ENCODE results near the gene WSCD2. TPM values are rescaled to one million over a fixed set of nuclear protein-coding genes. Genes with fewer than 3 reads are reported as not detected.

The WSCD2 gene
- total RNA-seq, 6 experiments from 2014 or later: not detected

- no peak for DNase-seq
- TF ChIP-seq, protein P1, sequence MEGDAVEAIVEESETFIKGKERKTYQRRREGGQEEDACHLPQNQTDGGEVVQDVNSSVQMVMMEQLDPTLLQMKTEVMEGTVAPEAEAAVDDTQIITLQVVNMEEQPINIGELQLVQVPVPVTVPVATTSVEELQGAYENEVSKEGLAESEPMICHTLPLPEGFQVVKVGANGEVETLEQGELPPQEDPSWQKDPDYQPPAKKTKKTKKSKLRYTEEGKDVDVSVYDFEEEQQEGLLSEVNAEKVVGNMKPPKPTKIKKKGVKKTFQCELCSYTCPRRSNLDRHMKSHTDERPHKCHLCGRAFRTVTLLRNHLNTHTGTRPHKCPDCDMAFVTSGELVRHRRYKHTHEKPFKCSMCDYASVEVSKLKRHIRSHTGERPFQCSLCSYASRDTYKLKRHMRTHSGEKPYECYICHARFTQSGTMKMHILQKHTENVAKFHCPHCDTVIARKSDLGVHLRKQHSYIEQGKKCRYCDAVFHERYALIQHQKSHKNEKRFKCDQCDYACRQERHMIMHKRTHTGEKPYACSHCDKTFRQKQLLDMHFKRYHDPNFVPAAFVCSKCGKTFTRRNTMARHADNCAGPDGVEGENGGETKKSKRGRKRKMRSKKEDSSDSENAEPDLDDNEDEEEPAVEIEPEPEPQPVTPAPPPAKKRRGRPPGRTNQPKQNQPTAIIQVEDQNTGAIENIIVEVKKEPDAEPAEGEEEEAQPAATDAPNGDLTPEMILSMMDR (IDR thresholded peaks at IDR 0.05): no peak
- Mint-ChIP-seq H3K4me1 (ENCODE audit: low read depth) (no peaks in the 10 kb centered on the region), H3K9me3 (peaks cover 37% of the 10 kb centered on the region), H3K27me3 (ENCODE audit: insufficient read depth) (no peaks in the 10 kb centered on the region; the same call in none of the 2 replicates), H3K4me3 (no peak overlapping the region), H3K27ac (no peak overlapping the region), H3K36me3 (ENCODE audit: low read depth) (no peaks in the 10 kb centered on the region)
These were observed 669 bp upstream of the WSCD2 start for GRCh38 chr12:108128221-108129016.

- H3K27ac Mint-ChIP-seq: no peak overlapping the region
- no peaks in the 10 kb centered on the region for H3K4me1 Mint-ChIP-seq (ENCODE audit: low read depth)
- DNase-seq: no peak
- no peaks in the 10 kb centered on the region; the same call in none of the 2 replicates for H3K27me3 Mint-ChIP-seq (ENCODE audit: insufficient read depth)
- no peak overlapping the region for H3K4me3 Mint-ChIP-seq
- H3K36me3 Mint-ChIP-seq (ENCODE audit: low read depth): no peaks in the 10 kb centered on the region
- H3K9me3 Mint-ChIP-seq: peaks cover 44% of the 10 kb centered on the region
- TF ChIP-seq, protein P1 (IDR thresholded peaks at IDR 0.05): no peak
These were observed 1.9 kb downstream of the WSCD2 start for GRCh38 chr12:108131035-108131434.

GRCh38 chr12:108131657-108132126 lies 2.6 kb downstream of the WSCD2 start:
- TF ChIP-seq, protein P1 (IDR thresholded peaks at IDR 0.05): no peak
- no peaks in the 10 kb centered on the region for H3K4me1 Mint-ChIP-seq (ENCODE audit: low read depth)
- H3K4me3 Mint-ChIP-seq: no peak overlapping the region
- H3K27ac Mint-ChIP-seq: no peak overlapping the region
- H3K36me3 Mint-ChIP-seq (ENCODE audit: low read depth): no peaks in the 10 kb centered on the region
- peaks cover 45% of the 10 kb centered on the region for H3K9me3 Mint-ChIP-seq
- DNase-seq: no peak
- H3K27me3 Mint-ChIP-seq (ENCODE audit: insufficient read depth): no peaks in the 10 kb centered on the region; the same call in none of the 2 replicates

GRCh38 chr12:108133482-108133881 lies 4.4 kb downstream of the WSCD2 start:
- Mint-ChIP-seq H3K4me1 (ENCODE audit: low read depth) (no peaks in the 10 kb centered on the region), H3K4me3 (no peak overlapping the region), H3K36me3 (ENCODE audit: low read depth) (no peaks in the 10 kb centered on the region), H3K27me3 (ENCODE audit: insufficient read depth) (no peaks in the 10 kb centered on the region; the same call in 1 of the 2 replicates), H3K27ac (no peak overlapping the region), H3K9me3 (peaks cover 52% of the 10 kb centered on the region)
- DNase-seq: no peak
- TF ChIP-seq, protein P1 (IDR thresholded peaks at IDR 0.05): no peak

DNA sequence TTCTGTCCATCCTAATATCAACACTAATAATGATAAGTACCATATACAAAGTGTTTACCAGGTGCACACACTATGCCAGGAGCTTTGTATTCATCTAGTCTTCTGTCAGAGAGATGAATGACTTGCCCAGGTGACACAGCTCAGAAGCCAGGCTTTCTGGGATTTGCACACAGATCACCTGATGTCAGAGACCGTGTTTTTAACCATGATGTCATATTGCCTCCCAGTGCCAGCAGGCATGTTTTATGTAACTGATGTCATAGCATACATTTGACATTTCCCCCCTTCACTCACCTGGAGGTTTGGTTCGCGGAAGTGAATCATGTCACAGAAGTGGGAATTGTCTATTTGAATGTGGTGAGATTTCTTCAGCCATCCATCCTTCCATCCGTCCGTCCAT lies 5.7 kb downstream of the WSCD2 start:
- Mint-ChIP-seq H3K4me1 (ENCODE audit: low read depth) (no peaks in the 10 kb centered on the region), H3K4me3 (no peak overlapping the region), H3K27ac (no peak overlapping the region), H3K9me3 (peaks cover 61% of the 10 kb centered on the region), H3K27me3 (ENCODE audit: insufficient read depth) (no peaks in the 10 kb centered on the region; the same call in none of the 2 replicates), H3K36me3 (ENCODE audit: low read depth) (no peaks in the 10 kb centered on the region)
- TF ChIP-seq, protein P1 (IDR thresholded peaks at IDR 0.05): no peak
- DNase-seq: no peak
